RWPE2 (cell line): Measurements from ENCODE around the gene SLC38A9.

Source experiments
- ATAC-seq: fragments of 200-7000 bp; cut with Tn5 transposase; 3 replicates; pipeline ENCODE4 v1.9.1; 2021; ENCODE audit warnings: low read depth
- DNase-seq: peaks from one replicate; pipeline ENCODE4 v3.0.0-alpha.2; 2020; ENCODE audit warnings: low spot score
- H3K27ac ChIP-seq: fragments of 450-650 bp; 2 replicates; pipeline ENCODE4 v1.5.1; 2017; ENCODE audit warnings: mild to moderate bottlenecking; ENCODE audit not compliant: poor library complexity, severe bottlenecking
- H3K27me3 ChIP-seq: fragments of 250-450 bp; sonication (Bioruptor Pico); 2 replicates; pipeline ENCODE4 v1.5.1; 2021; ENCODE audit warnings: mild to moderate bottlenecking, moderate library complexity; ENCODE audit not compliant: insufficient read depth, poor library complexity, severe bottlenecking
- H3K36me3 ChIP-seq: fragments of 250-450 bp; sonication (Bioruptor Pico); 2 replicates; pipeline ENCODE4 v1.5.1; 2020; ENCODE audit warnings: low read depth, mild to moderate bottlenecking, moderate library complexity
- H3K4me1 ChIP-seq: fragments of 250-450 bp; sonication (Bioruptor Pico); 2 replicates; pipeline ENCODE4 v1.5.1; 2021; ENCODE audit warnings: mild to moderate bottlenecking, moderate library complexity; ENCODE audit not compliant: insufficient read depth, poor library complexity, severe bottlenecking
- H3K4me3 ChIP-seq: fragments of 250-450 bp; sonication (Bioruptor Pico); 2 replicates; pipeline ENCODE4 v1.5.1; 2021; ENCODE audit warnings: mild to moderate bottlenecking, moderate library complexity; ENCODE audit not compliant: severe bottlenecking
- H3K9me3 ChIP-seq: fragments of 250-450 bp; sonication (Bioruptor Pico); 2 replicates; pipeline ENCODE4 v1.5.1; 2021; ENCODE audit warnings: mild to moderate bottlenecking, moderate library complexity; ENCODE audit not compliant: severe bottlenecking
- TF ChIP-seq, protein P1 (sequence below): fragments of 450-650 bp; IDR thresholded peaks from one replicate; pipeline ENCODE4 v1.5.1; 2017; ENCODE audit warnings: mild to moderate bottlenecking, moderate library complexity; ENCODE audit not compliant: poor library complexity, severe bottlenecking

Gene SLC38A9

DNA sequence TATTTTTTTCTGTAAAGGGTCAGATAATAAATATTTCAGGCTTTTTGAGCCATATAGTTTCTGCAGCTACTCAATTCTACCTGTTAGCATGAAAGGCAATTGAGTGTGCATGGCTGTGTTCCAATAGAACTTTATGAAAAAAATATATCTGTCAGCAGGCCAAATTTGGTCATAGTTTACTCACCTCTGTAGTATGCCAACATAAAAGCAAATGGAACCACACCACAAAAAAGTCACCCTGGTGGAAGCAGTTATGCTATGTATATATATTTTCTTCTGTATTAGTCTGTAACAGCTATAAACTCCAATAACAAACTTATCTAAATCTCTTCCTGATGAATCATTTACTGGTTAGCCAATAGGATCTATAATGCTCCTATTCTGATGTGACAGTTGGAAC, 3.4 kb downstream of the SLC38A9 start:
- Histone ChIP-seq H3K4me3 (no peak overlapping the region), H3K9me3 (no peaks in the 10 kb centered on the region), H3K4me1 (peaks cover 8% of the 10 kb centered on the region), H3K36me3 (peaks cover 19% of the 10 kb centered on the region), H3K27ac (no peak overlapping the region), H3K27me3 (no peaks in the 10 kb centered on the region)
- DNase-seq (no peak), ATAC-seq (0 out of 3 replicates have a peak, but pooled peaks have one; percentile 8)
- TF ChIP-seq, protein P1, sequence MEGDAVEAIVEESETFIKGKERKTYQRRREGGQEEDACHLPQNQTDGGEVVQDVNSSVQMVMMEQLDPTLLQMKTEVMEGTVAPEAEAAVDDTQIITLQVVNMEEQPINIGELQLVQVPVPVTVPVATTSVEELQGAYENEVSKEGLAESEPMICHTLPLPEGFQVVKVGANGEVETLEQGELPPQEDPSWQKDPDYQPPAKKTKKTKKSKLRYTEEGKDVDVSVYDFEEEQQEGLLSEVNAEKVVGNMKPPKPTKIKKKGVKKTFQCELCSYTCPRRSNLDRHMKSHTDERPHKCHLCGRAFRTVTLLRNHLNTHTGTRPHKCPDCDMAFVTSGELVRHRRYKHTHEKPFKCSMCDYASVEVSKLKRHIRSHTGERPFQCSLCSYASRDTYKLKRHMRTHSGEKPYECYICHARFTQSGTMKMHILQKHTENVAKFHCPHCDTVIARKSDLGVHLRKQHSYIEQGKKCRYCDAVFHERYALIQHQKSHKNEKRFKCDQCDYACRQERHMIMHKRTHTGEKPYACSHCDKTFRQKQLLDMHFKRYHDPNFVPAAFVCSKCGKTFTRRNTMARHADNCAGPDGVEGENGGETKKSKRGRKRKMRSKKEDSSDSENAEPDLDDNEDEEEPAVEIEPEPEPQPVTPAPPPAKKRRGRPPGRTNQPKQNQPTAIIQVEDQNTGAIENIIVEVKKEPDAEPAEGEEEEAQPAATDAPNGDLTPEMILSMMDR: no peak

DNA sequence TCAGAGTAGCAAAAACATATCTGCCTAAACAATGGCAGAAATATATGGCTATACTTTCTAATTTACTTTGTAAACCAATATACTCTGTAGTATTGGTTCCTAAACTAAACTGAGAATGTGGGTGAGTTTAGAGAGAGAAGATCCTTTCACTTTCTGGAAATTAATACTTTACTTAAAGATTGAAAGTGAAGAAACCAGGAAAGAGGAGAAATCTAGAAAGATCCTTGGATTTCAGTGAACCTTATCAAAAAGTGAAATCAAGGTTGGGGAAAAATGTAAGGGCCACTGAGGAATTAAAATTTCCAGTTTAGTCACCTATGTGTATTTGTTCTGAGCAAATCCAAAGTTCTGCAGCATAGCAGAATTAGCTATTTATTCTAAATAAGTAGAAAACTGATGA, 5.9 kb downstream of the SLC38A9 start:
- Histone ChIP-seq H3K36me3 (peaks cover 39% of the 10 kb centered on the region), H3K27ac (no peak overlapping the region), H3K27me3 (no peaks in the 10 kb centered on the region), H3K4me1 (peaks cover 8% of the 10 kb centered on the region), H3K9me3 (no peaks in the 10 kb centered on the region), H3K4me3 (no peak overlapping the region)
- TF ChIP-seq, protein P1: no peak
- no peak for DNase-seq
- ATAC-seq: no peak

DNA sequence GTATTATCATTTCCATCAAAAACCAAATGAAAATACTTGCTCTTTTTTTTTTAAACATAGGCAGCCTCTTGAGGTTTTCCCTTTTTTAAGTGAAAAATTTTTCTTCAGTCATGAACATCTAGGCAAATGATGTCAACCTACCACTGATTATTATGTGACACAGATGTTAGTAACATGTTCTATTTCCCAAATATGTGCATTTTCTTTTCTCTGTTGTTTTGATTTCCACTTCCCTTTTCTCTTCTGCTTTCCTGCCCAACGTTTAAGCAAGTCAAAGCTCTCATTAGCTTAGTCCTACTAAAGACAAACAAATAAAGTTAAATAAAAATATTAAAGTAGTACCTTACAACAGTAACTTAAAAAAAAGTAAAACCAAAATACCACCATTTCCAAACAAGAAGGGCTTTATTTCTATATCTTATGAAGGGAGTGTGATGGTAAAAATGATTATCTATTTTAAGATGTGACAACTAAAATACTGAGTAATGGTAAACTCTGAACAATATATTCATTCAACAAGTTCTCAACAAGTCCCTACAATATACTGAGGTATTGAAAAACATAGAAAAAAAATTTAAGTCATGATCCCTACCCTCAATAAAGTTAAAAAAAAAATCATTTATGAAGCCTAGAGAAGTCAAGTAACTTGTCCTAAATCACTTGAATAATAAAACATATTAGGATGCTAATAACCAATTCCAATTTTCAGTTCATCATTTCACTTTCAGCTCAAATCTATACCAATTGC, 9.4 kb downstream of the SLC38A9 start:
- no peaks in the 10 kb centered on the region for H3K27me3 ChIP-seq
- H3K27ac ChIP-seq: no peak overlapping the region
- H3K36me3 ChIP-seq: peaks cover 38% of the 10 kb centered on the region
- H3K4me1 ChIP-seq: no peaks in the 10 kb centered on the region
- TF ChIP-seq, protein P1: no peak
- no peaks in the 10 kb centered on the region for H3K9me3 ChIP-seq
- ATAC-seq (no peak), DNase-seq (no peak)
- no peak overlapping the region for H3K4me3 ChIP-seq

DNA sequence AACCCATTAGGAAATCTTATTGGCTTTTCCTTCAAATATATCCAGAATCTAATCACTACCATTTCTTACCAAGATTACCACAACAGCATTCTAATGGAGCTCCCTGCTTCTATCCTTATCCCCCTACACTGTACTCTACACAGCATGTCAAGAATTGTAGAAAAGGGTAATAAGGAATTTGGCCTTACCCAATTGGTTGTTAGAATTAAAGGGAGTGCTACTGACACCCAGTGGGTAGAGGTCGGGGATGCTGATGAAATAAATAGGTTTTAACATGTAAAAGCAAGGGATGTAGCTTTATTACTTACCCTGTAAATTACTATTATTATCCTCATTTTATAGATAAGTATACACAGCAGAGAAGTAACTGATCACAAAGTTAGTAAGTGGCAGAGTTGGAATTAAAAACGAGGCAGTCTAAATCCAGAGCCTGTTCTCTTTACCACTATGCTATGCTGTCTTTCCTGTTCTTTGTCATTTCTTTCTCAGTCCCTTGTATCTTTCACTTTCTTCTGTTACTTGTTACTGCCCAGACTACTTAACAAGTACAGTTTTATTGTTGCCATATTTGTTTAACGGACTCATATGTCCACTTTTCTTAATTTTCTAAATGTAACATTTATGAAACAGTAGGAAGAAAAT, 10.5 kb downstream of the SLC38A9 start:
- no peaks in the 10 kb centered on the region for H3K9me3 ChIP-seq
- TF ChIP-seq, protein P1: no peak
- H3K36me3 ChIP-seq: peaks cover 45% of the 10 kb centered on the region
- H3K27me3 ChIP-seq: no peaks in the 10 kb centered on the region
- H3K4me3 ChIP-seq: no peak overlapping the region
- DNase-seq (no peak), ATAC-seq (no peak)
- no peaks in the 10 kb centered on the region for H3K4me1 ChIP-seq
- H3K27ac ChIP-seq: no peak overlapping the region

DNA sequence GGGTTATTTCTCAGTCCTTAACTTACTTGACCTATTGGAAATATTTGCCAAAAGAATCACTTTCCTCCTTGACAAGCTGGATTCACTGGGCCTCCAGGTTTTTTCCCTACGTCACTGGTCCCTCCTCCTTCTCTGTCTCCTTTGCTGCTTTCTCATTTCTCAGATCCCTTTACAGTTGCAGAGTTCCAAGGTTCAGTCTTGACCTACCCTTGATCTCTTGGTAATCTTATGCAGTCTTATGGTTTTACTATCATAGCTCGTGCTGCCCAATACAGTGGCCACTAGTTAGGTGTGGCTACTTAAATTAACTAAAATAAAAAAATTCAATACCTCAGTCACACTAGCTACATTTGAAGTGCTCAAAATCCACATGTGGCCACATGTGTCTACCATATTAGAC, 11.4 kb downstream of the SLC38A9 start:
- no peak overlapping the region for H3K4me3 ChIP-seq
- H3K27me3 ChIP-seq: no peaks in the 10 kb centered on the region
- H3K27ac ChIP-seq: no peak overlapping the region
- H3K36me3 ChIP-seq: peaks cover 45% of the 10 kb centered on the region
- DNase-seq (no peak), ATAC-seq (no peak)
- no peaks in the 10 kb centered on the region for H3K4me1 ChIP-seq
- H3K9me3 ChIP-seq: no peaks in the 10 kb centered on the region
- TF ChIP-seq, protein P1: no peak
